HEK293 (cell line): Measurements from ENCODE around the gene EPS8.
A peak's percentile ranks its signal among the peaks of the same experiment; 100 is the strongest.

Experiments used
- CTCF ChIA-PET: fragments of 350-600 bp; formaldehyde crosslinking; extraction: SDS; loops from one replicate; lab custom pipeline; 2021; ENCODE audit warnings: antibody characterized with exemption; lab: Yijun Ruan, JAX
- POLR2A ChIA-PET: fragments of 300-600 bp; formaldehyde crosslinking; extraction: SDS; loops from one replicate; lab custom pipeline; 2020; ENCODE audit warnings: antibody characterized with exemption, inconsistent platforms; lab: Yijun Ruan, JAX
- H3K27ac ChIP-seq: fragments of 200-500 bp; sonication (Bioruptor generic); 2 replicates; pipeline ENCODE4 v1.5.1; 2014; ENCODE audit warnings: low read depth, low read length, control low read depth, inconsistent platforms; ENCODE audit errors: extremely low read depth
- H3K36me3 ChIP-seq, 2 experiments: fragments of 200-500 bp in 1 of 2; sonication (Bioruptor generic) in 1 of 2; 1 replicate in 1 of 2; 2 replicates in 1 of 2; pipeline ENCODE4 v1.5.1; 2014 to 2017; ENCODE audit warnings: inconsistent platforms in 2 of 2, low read length in 2 of 2; ENCODE audit not compliant: control insufficient read depth in 2 of 2, insufficient read depth in 1 of 2
- H3K4me1 ChIP-seq: fragments of 200-500 bp; sonication (Bioruptor generic); 2 replicates; pipeline ENCODE4 v1.5.1; 2014; ENCODE audit warnings: mild to moderate bottlenecking, low read length, inconsistent platforms; ENCODE audit not compliant: control insufficient read depth, insufficient read depth
- H3K4me3 ChIP-seq: 2 replicates; pipeline ENCODE4 v1.5.1; 2011; ENCODE audit warnings: low read depth, mild to moderate bottlenecking, control low read depth, low read length, moderate library complexity
- H3K9me3 ChIP-seq: fragments of 200-500 bp; sonication (Bioruptor generic); 2 replicates; pipeline ENCODE4 v1.5.1; 2014; ENCODE audit warnings: low read depth, low read length, inconsistent platforms; ENCODE audit not compliant: control insufficient read depth, insufficient read depth
- GFI1B ChIP-seq: fragments of 450-650 bp; formaldehyde crosslinking; IDR thresholded peaks from 2 replicates; pipeline ENCODE4 v1.5.1; 2016; ENCODE audit warnings: missing biosample characterization, missing genetic modification characterization
- GLIS1 ChIP-seq: fragments of 450-650 bp; formaldehyde crosslinking; IDR thresholded peaks from 2 replicates; pipeline ENCODE4 v1.5.1; 2016; ENCODE audit warnings: missing biosample characterization, missing genetic modification characterization
- HOXD13 ChIP-seq: sonication (generic); formaldehyde crosslinking; IDR thresholded peaks from 2 replicates; pipeline ENCODE4 v1.8.0; 2022; ENCODE audit warnings: missing genetic modification reagents, borderline replicate concordance
- PRDM1 ChIP-seq: fragments of 450-650 bp; formaldehyde crosslinking; IDR thresholded peaks from 2 replicates; pipeline ENCODE4; 2016; ENCODE audit warnings: missing biosample characterization, missing genetic modification characterization
- PRDM6 ChIP-seq: fragments of 450-650 bp; formaldehyde crosslinking; IDR thresholded peaks from 2 replicates; pipeline ENCODE4 v1.5.1; 2017; ENCODE audit warnings: missing biosample characterization, missing genetic modification characterization
- SP7 ChIP-seq: fragments of 450-650 bp; formaldehyde crosslinking; IDR thresholded peaks from 2 replicates; pipeline ENCODE4 v1.5.1; 2016; ENCODE audit warnings: missing biosample characterization, missing genetic modification characterization
- YY2 ChIP-seq: fragments of 450-650 bp; formaldehyde crosslinking; IDR thresholded peaks from 2 replicates; pipeline ENCODE4 v1.5.1; 2016; ENCODE audit warnings: missing biosample characterization, missing genetic modification characterization
- ZBTB7A ChIP-seq: fragments of 450-650 bp; formaldehyde crosslinking; IDR thresholded peaks from 2 replicates; pipeline ENCODE4 v1.5.1; 2016; ENCODE audit warnings: low read depth, missing biosample characterization, missing genetic modification characterization
- ZNF112 ChIP-seq: fragments of 450-650 bp; formaldehyde crosslinking; IDR thresholded peaks from 2 replicates; pipeline ENCODE4 v1.5.0; 2017; ENCODE audit warnings: missing biosample characterization, missing genetic modification characterization
- ZNF211 ChIP-seq: fragments of 450-650 bp; formaldehyde crosslinking; IDR thresholded peaks from 2 replicates; pipeline ENCODE4 v1.5.1; 2016; ENCODE audit warnings: low read depth, missing biosample characterization, missing genetic modification characterization
- ZNF341 ChIP-seq: fragments of 450-650 bp; formaldehyde crosslinking; IDR thresholded peaks from 2 replicates; pipeline ENCODE4; 2016; ENCODE audit warnings: low read depth, missing biosample characterization, missing genetic modification characterization
- ZNF366 ChIP-seq: fragments of 450-650 bp; formaldehyde crosslinking; conservative IDR thresholded peaks from 2 replicates; pipeline ENCODE4 v1.5.1; 2016; ENCODE audit warnings: missing biosample characterization, missing genetic modification characterization
- ZNF473 ChIP-seq: fragments of 450-650 bp; formaldehyde crosslinking; IDR thresholded peaks from 2 replicates; pipeline ENCODE4 v1.5.1; 2017; ENCODE audit warnings: missing biosample characterization, missing genetic modification characterization
- ZNF501 ChIP-seq: fragments of 450-650 bp; formaldehyde crosslinking; IDR thresholded peaks from 2 replicates; pipeline ENCODE4 v1.5.1; 2016; ENCODE audit warnings: missing biosample characterization, missing genetic modification characterization
- ZNF585B ChIP-seq: fragments of 450-650 bp; formaldehyde crosslinking; IDR thresholded peaks from 2 replicates; pipeline ENCODE4 v1.5.1; 2016; ENCODE audit warnings: missing biosample characterization, missing genetic modification characterization
- ZNF843 ChIP-seq: fragments of 450-650 bp; formaldehyde crosslinking; IDR thresholded peaks from 2 replicates; pipeline ENCODE4 v1.5.1; 2016; ENCODE audit warnings: missing biosample characterization, missing genetic modification characterization
- TF ChIP-seq, protein P1 (sequence below): fragments of 450-650 bp; formaldehyde crosslinking; IDR thresholded peaks from 2 replicates; pipeline ENCODE4 v1.5.1; 2017; ENCODE audit warnings: missing biosample characterization, missing genetic modification characterization

The EPS8 gene

DNA sequence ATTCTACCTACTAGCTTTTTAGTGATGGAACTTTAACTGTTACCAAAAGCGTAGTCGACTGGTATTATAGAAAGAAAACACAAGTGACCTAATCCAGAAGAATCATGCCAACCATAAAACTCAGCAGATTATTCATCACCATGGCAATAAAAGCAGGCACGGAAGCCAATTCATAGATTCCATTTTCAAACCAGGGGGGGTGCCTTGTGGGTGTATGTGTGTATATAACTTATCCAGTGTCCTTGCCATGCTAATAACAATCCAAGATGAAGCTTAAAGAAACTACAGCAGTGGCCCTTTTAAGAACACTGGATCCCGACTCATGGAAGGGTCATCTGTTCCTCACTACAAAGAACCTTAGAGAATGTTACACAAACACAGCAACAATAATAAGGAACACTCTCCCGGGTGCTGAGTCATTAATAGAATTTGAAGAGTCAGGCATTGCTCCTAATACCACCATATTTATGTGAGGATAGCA lies 61.0 kb downstream of the EPS8 start (continued):
- TF ChIP-seq ZNF211 (tag by site-specific recombination) (no peak), YY2 (tag by site-specific recombination) (no peak), PRDM6 (tag by site-specific recombination) (peak; percentile 89)

- POLR2A ChIA-PET: no interaction called here
- no peaks in the 10 kb centered on the region for H3K36me3 ChIP-seq
- no peak overlapping the region for H3K27ac ChIP-seq
- CTCF ChIA-PET: interaction anchor here (0.6 kb wide), 2 partner anchors 28 to 262 kb away, joined by 3 read pairs; no protein-coding TSS in a partner anchor
- no peaks in the 10 kb centered on the region for H3K9me3 ChIP-seq
- TF ChIP-seq PRDM1 (tag by site-specific recombination): peak; percentile 85
- no peak for TF ChIP-seq ZNF211 (tag by site-specific recombination)
- TF ChIP-seq, all 188 proteins: peak for 1
- Histone ChIP-seq H3K4me3 (no peak overlapping the region), H3K4me1 (peaks cover 18% of the 10 kb centered on the region)
Measured at GRCh38 chr12:15726878-15727150, 62.4 kb downstream of the EPS8 start.

DNA sequence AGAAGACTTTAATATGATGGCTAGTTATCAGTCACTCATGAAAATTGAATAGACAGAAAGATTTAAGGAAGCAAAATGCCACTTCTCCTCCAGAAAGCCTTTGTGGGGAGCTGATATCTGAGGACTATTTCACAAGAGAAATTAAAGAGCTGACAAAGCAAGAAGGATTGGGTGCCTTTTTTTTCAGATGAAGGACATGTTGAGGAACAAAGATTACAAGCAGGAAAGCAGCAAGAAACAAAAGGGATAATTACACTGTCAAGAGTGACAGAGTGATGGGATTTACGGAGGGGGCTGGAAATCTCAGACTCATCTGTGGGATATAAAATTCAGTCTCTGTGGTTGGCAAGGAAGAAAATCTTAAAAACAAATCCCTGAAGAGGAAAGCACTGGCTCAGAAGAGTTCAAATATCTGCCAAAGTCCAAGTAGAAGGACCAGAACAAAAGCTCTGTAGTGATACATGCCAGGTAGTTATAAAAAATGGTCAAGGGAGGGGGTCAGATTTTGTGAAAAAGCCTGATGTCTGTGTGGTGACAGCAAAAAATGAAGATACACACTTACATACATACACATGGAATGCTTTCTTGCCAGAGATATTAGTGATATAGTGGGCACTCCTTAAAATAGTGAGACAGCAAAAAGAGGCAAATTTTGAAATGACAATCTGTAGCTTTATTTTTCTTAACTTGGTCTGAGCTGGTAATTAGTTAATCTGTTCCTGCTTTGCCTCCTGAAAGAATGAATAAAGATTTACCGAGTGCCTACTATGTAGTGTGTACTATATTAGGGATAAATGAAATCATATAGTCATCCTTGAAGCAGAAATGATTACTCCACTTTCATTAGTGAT lies 62.9 kb downstream of the EPS8 start:
- H3K9me3 ChIP-seq: no peaks in the 10 kb centered on the region
- CTCF ChIA-PET: interaction anchor here (0.6 to 0.7 kb wide), 3 partner anchors 28 to 181 kb away, joined by 3 to 5 read pairs (median 3); no protein-coding TSS in a partner anchor
- H3K4me3 ChIP-seq: no peak overlapping the region
- no peak overlapping the region for H3K27ac ChIP-seq
- no peaks in the 10 kb centered on the region for H3K36me3 ChIP-seq
- POLR2A ChIA-PET: no interaction called here
- TF ChIP-seq ZNF473 (tag by site-specific recombination): no peak
- peak; percentile 82 for TF ChIP-seq GFI1B (tag by site-specific recombination)
- no peak for TF ChIP-seq ZNF843
- no peak for TF ChIP-seq ZNF585B (tag by site-specific recombination)
- no peak for TF ChIP-seq ZNF341
- TF ChIP-seq ZNF366 (tag by site-specific recombination): no peak
- TF ChIP-seq ZBTB7A (tag by site-specific recombination): no peak
- no peak for TF ChIP-seq ZNF112 (tag by site-specific recombination)
- no peak for TF ChIP-seq ZNF501 (tag by site-specific recombination)
- TF ChIP-seq GLIS1 (tag by site-specific recombination): no peak
- peak; percentile 70 for TF ChIP-seq PRDM6 (tag by site-specific recombination)
- TF ChIP-seq, protein P1, sequence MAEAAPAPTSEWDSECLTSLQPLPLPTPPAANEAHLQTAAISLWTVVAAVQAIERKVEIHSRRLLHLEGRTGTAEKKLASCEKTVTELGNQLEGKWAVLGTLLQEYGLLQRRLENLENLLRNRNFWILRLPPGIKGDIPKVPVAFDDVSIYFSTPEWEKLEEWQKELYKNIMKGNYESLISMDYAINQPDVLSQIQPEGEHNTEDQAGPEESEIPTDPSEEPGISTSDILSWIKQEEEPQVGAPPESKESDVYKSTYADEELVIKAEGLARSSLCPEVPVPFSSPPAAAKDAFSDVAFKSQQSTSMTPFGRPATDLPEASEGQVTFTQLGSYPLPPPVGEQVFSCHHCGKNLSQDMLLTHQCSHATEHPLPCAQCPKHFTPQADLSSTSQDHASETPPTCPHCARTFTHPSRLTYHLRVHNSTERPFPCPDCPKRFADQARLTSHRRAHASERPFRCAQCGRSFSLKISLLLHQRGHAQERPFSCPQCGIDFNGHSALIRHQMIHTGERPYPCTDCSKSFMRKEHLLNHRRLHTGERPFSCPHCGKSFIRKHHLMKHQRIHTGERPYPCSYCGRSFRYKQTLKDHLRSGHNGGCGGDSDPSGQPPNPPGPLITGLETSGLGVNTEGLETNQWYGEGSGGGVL (tag by site-specific recombination): no peak
- TF ChIP-seq HOXD13 (CRISPR knock-in tag): no peak
- TF ChIP-seq SP7 (tag by site-specific recombination): peak; percentile 81
- peaks cover 18% of the 10 kb centered on the region for H3K4me1 ChIP-seq
